ENCODE data around the gene EPHB4.
"Not testable (repeated sequence)": the region's sequence is repeated elsewhere in the genome, so short reads cannot be mapped to it uniquely, and the experiment has no call there.

Gene EPHB4

GRCh38 chr7:100789055-100789454, 38.3 kb downstream of the EPHB4 start:
- no peak for DNase-seq (ENCODE audit: low spot score)

- no peak for DNase-seq (ENCODE audit: low spot score)
These were observed 41.0 kb downstream of the EPHB4 start for GRCh38 chr7:100786323-100786722.

- no peak for DNase-seq (ENCODE audit: low spot score)
These were observed 41.4 kb downstream of the EPHB4 start for GRCh38 chr7:100785878-100786277.

GRCh38 chr7:100783804-100784203, 43.5 kb downstream of the EPHB4 start:
- no peak for DNase-seq (ENCODE audit: low spot score)

GRCh38 chr7:100781255-100781654, 46.1 kb downstream of the EPHB4 start:
- no peak for DNase-seq (ENCODE audit: low spot score)

- DNase-seq (ENCODE audit: low spot score): no peak
These were observed 48.0 kb downstream of the EPHB4 start for GRCh38 chr7:100779359-100779758.

GRCh38 chr7:100778061-100778621, 49.2 kb downstream of the EPHB4 start:
- DNase-seq (ENCODE audit: low spot score): no peak

GRCh38 chr7:100773491-100773890, 53.8 kb downstream of the EPHB4 start:
- no peak for DNase-seq (ENCODE audit: low spot score)

GRCh38 chr7:100768784-100769183, 58.5 kb downstream of the EPHB4 start:
- DNase-seq (ENCODE audit: low spot score): no peak

- DNase-seq (ENCODE audit: low spot score): no peak
These were observed 62.1 kb downstream of the EPHB4 start for GRCh38 chr7:100765250-100765649.

GRCh38 chr7:100764841-100765240, 62.5 kb downstream of the EPHB4 start:
- DNase-seq (ENCODE audit: low spot score): no peak

GRCh38 chr7:100763556-100764140, 63.7 kb downstream of the EPHB4 start:
- no peak for DNase-seq (ENCODE audit: low spot score)

- not testable (repeated sequence) for DNase-seq (ENCODE audit: low spot score)
These were observed 64.5 kb downstream of the EPHB4 start for GRCh38 chr7:100762841-100763240.

GRCh38 chr7:100759357-100760171, 67.8 kb downstream of the EPHB4 start:
- no peak for DNase-seq (ENCODE audit: low spot score)

GRCh38 chr7:100753750-100754149, 73.6 kb downstream of the EPHB4 start:
- DNase-seq (ENCODE audit: low spot score): no peak

- DNase-seq (ENCODE audit: low spot score): no peak
These were observed 74.3 kb downstream of the EPHB4 start for GRCh38 chr7:100752994-100753393.
